Ishikawa (cell line): ENCODE results near the gene HRH1.

Source experiments
- EP300 ChIP-seq: IDR thresholded peaks from 2 replicates; pipeline ENCODE4 v1.6.1; 2012; ENCODE audit warnings: borderline replicate concordance
- NFIC ChIP-seq: IDR thresholded peaks from 2 replicates; pipeline ENCODE4 v1.6.1; 2012
- TCF12 ChIP-seq: IDR thresholded peaks from 2 replicates; pipeline ENCODE4 v1.6.1; 2012; ENCODE audit warnings: low read depth
- YY1 ChIP-seq: IDR thresholded peaks from 2 replicates; pipeline ENCODE4 v1.6.1; 2012; ENCODE audit warnings: low read depth
- TF ChIP-seq, protein P1 (sequence below): IDR thresholded peaks from 2 replicates; pipeline ENCODE4 v1.6.1; 2012; ENCODE audit warnings: low read depth, mild to moderate bottlenecking
- TF ChIP-seq, protein P2 (sequence below): IDR thresholded peaks from 2 replicates; pipeline ENCODE4 v1.6.1; 2012

DNA sequence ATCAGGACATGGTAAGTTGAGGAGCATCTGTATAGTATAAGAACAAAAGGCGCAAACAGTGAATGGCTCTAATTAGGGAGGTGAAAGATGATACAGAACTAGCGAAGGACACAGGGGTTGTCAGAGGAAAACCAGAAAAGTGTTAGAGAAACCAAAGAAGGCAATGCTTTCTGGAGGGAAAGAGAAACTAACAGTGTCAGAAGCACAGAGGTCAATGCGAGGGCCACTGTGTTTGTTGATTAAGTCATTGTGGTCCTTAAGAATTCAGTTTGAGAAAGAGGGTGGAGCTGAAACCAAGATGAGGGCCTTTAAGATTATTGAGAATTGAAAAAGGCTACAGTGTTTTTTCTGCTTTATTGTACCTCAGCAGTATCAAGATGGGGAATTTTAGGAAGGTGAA is 146.7 kb downstream of the HRH1 start:
- TF ChIP-seq, protein P1, sequence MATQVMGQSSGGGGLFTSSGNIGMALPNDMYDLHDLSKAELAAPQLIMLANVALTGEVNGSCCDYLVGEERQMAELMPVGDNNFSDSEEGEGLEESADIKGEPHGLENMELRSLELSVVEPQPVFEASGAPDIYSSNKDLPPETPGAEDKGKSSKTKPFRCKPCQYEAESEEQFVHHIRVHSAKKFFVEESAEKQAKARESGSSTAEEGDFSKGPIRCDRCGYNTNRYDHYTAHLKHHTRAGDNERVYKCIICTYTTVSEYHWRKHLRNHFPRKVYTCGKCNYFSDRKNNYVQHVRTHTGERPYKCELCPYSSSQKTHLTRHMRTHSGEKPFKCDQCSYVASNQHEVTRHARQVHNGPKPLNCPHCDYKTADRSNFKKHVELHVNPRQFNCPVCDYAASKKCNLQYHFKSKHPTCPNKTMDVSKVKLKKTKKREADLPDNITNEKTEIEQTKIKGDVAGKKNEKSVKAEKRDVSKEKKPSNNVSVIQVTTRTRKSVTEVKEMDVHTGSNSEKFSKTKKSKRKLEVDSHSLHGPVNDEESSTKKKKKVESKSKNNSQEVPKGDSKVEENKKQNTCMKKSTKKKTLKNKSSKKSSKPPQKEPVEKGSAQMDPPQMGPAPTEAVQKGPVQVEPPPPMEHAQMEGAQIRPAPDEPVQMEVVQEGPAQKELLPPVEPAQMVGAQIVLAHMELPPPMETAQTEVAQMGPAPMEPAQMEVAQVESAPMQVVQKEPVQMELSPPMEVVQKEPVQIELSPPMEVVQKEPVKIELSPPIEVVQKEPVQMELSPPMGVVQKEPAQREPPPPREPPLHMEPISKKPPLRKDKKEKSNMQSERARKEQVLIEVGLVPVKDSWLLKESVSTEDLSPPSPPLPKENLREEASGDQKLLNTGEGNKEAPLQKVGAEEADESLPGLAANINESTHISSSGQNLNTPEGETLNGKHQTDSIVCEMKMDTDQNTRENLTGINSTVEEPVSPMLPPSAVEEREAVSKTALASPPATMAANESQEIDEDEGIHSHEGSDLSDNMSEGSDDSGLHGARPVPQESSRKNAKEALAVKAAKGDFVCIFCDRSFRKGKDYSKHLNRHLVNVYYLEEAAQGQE: no peak
- no peak for TF ChIP-seq TCF12
- TF ChIP-seq EP300: no peak
- no peak for TF ChIP-seq NFIC
- no peak for TF ChIP-seq YY1
- TF ChIP-seq, protein P2, sequence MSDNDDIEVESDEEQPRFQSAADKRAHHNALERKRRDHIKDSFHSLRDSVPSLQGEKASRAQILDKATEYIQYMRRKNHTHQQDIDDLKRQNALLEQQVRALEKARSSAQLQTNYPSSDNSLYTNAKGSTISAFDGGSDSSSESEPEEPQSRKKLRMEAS: no peak
